ENCODE results near the gene LMNB1.

Gene LMNB1

GRCh38 chr5:126857472-126858410 is 80.8 kb downstream of the LMNB1 start:
- Histone ChIP-seq H3K36me3 (ENCODE audit: insufficient read depth) (no peaks in the 10 kb centered on the region), H4K20me1 (ENCODE audit: insufficient read depth) (no peaks in the 10 kb centered on the region), H3K4me3 (IDR thresholded peaks at IDR 0.05; ENCODE audit: insufficient read depth, low read depth, low read length) (no peak overlapping the region), H2AFZ (ENCODE audit: low read depth) (no peak overlapping the region), H3K4me2 (no peak overlapping the region), H3K4me1 (ENCODE audit: low read depth, poor library complexity, severe bottlenecking) (no peaks in the 10 kb centered on the region), H3K79me2 (ENCODE audit: insufficient read depth, low read depth) (no peaks in the 10 kb centered on the region), H3K9ac (no peak overlapping the region), H3K27me3 (ENCODE audit: insufficient read depth, low read depth) (no peaks in the 10 kb centered on the region), H3K27ac (no peak overlapping the region)
- no peak for TF ChIP-seq CTCF (conservative IDR thresholded peaks at IDR 0.05; ENCODE audit: low read depth, low read length)

GRCh38 chr5:126858441-126858840 is 81.5 kb downstream of the LMNB1 start:
- H3K27me3 ChIP-seq (ENCODE audit: insufficient read depth, low read depth) = no peaks in the 10 kb centered on the region
- H3K36me3 ChIP-seq (ENCODE audit: insufficient read depth) = no peaks in the 10 kb centered on the region
- no peak overlapping the region for H2AFZ ChIP-seq (ENCODE audit: low read depth)
- no peak overlapping the region for H3K4me3 ChIP-seq (IDR thresholded peaks at IDR 0.05; ENCODE audit: insufficient read depth, low read depth, low read length)
- no peaks in the 10 kb centered on the region for H3K79me2 ChIP-seq (ENCODE audit: insufficient read depth, low read depth)
- no peaks in the 10 kb centered on the region for H3K4me1 ChIP-seq (ENCODE audit: low read depth, poor library complexity, severe bottlenecking)
- H3K9ac ChIP-seq = no peak overlapping the region
- no peaks in the 10 kb centered on the region for H4K20me1 ChIP-seq (ENCODE audit: insufficient read depth)
- no peak overlapping the region for H3K27ac ChIP-seq
- H3K4me2 ChIP-seq = no peak overlapping the region
- no peak for TF ChIP-seq CTCF (conservative IDR thresholded peaks at IDR 0.05; ENCODE audit: low read depth, low read length)

- no peak overlapping the region for H3K9ac ChIP-seq
- H3K79me2 ChIP-seq (ENCODE audit: insufficient read depth, low read depth) = no peaks in the 10 kb centered on the region
- no peaks in the 10 kb centered on the region for H3K4me1 ChIP-seq (ENCODE audit: low read depth, poor library complexity, severe bottlenecking)
- H3K36me3 ChIP-seq (ENCODE audit: insufficient read depth) = no peaks in the 10 kb centered on the region
- H4K20me1 ChIP-seq (ENCODE audit: insufficient read depth) = no peaks in the 10 kb centered on the region
- H3K27ac ChIP-seq = no peak overlapping the region
- no peak overlapping the region for H3K4me3 ChIP-seq (IDR thresholded peaks at IDR 0.05; ENCODE audit: insufficient read depth, low read depth, low read length)
- no peak overlapping the region for H2AFZ ChIP-seq (ENCODE audit: low read depth)
- H3K4me2 ChIP-seq = no peak overlapping the region
- H3K27me3 ChIP-seq (ENCODE audit: insufficient read depth, low read depth) = no peaks in the 10 kb centered on the region
- no peak for TF ChIP-seq CTCF (conservative IDR thresholded peaks at IDR 0.05; ENCODE audit: low read depth, low read length)
These were observed 86.5 kb downstream of the LMNB1 start for GRCh38 chr5:126863402-126863801.

- no peak overlapping the region for H2AFZ ChIP-seq (ENCODE audit: low read depth)
- no peak overlapping the region for H3K4me3 ChIP-seq (IDR thresholded peaks at IDR 0.05; ENCODE audit: insufficient read depth, low read depth, low read length)
- H3K4me1 ChIP-seq (ENCODE audit: low read depth, poor library complexity, severe bottlenecking) = no peaks in the 10 kb centered on the region
- H3K9ac ChIP-seq = no peak overlapping the region
- TF ChIP-seq CTCF (conservative IDR thresholded peaks at IDR 0.05; ENCODE audit: low read depth, low read length) = no peak
- H3K4me2 ChIP-seq = no peak overlapping the region
- no peaks in the 10 kb centered on the region for H4K20me1 ChIP-seq (ENCODE audit: insufficient read depth)
- H3K79me2 ChIP-seq (ENCODE audit: insufficient read depth, low read depth) = no peaks in the 10 kb centered on the region
- H3K36me3 ChIP-seq (ENCODE audit: insufficient read depth) = no peaks in the 10 kb centered on the region
- no peak overlapping the region for H3K27ac ChIP-seq
- no peaks in the 10 kb centered on the region for H3K27me3 ChIP-seq (ENCODE audit: insufficient read depth, low read depth)
These were observed 87.2 kb downstream of the LMNB1 start for GRCh38 chr5:126864042-126864688.
